OCI-LY1 (cell line): ENCODE results near the gene RPL15.
A peak's percentile ranks its signal among the peaks of the same experiment; 100 is the strongest.

Experiments
- H2AFZ ChIP-seq: fragments of 200-600 bp; sonication (generic), shearing (Covaris generic); 2 replicates; pipeline ENCODE4 v1.6.0; 2014; ENCODE audit warnings: antibody characterized with exemption, mild to moderate bottlenecking, low read length
- H3F3A ChIP-seq: fragments of 200-600 bp; sonication (generic), shearing (Covaris generic); 2 replicates; pipeline ENCODE4 v1.6.0; 2014; ENCODE audit warnings: mild to moderate bottlenecking, antibody characterized with exemption, low read length, moderate library complexity; ENCODE audit not compliant: insufficient read depth
- H3K27ac ChIP-seq: fragments of 200-600 bp; sonication (generic); 2 replicates; pipeline ENCODE4 v1.5.1; 2014; ENCODE audit warnings: low read length, mixed run types, mild to moderate bottlenecking, low read depth; ENCODE audit not compliant: poor library complexity, severe bottlenecking
- H3K27me3 ChIP-seq: fragments of 200-600 bp; sonication (generic); 2 replicates; pipeline ENCODE4 v1.6.0; 2014; ENCODE audit warnings: antibody characterized with exemption, mild to moderate bottlenecking, low read length, moderate library complexity; ENCODE audit not compliant: insufficient read depth
- H3K36me3 ChIP-seq: fragments of 200-600 bp; sonication (generic); 2 replicates; pipeline ENCODE4 v1.6.1; 2014; ENCODE audit warnings: mild to moderate bottlenecking, antibody characterized with exemption, low read length, moderate library complexity, mixed read lengths; ENCODE audit not compliant: insufficient read depth
- H3K4me1 ChIP-seq: fragments of 200-600 bp; sonication (generic); 2 replicates; pipeline ENCODE4 v1.5.1; 2014; ENCODE audit warnings: mild to moderate bottlenecking, low read length, moderate library complexity; ENCODE audit not compliant: insufficient read depth, severe bottlenecking
- H3K4me2 ChIP-seq: fragments of 200-600 bp; sonication (generic), shearing (Covaris generic); 2 replicates; pipeline ENCODE4 v1.6.1; 2014; ENCODE audit warnings: low read length
- H3K4me3 ChIP-seq: fragments of 200-600 bp; sonication (generic); 2 replicates; pipeline ENCODE4 v1.5.1; 2014; ENCODE audit warnings: low read length, low read depth, mild to moderate bottlenecking, mixed read lengths; ENCODE audit not compliant: poor library complexity, severe bottlenecking
- H3K79me2 ChIP-seq: fragments of 200-600 bp; shearing (Covaris generic); 2 replicates; pipeline ENCODE4 v1.6.1; 2016; ENCODE audit warnings: mixed run types, low read length, mixed read lengths; ENCODE audit not compliant: insufficient read depth
- H3K9ac ChIP-seq: fragments of 200-600 bp; sonication (generic), shearing (Covaris generic); 2 replicates; pipeline ENCODE4 v1.6.1; 2014; ENCODE audit warnings: mild to moderate bottlenecking, low read length, mixed read lengths
- H3K9me2 ChIP-seq: fragments of 200-600 bp; sonication (generic), shearing (Covaris generic); 2 replicates; pipeline ENCODE4 v1.6.1; 2014; ENCODE audit warnings: low read depth, mild to moderate bottlenecking, low read length, mixed read lengths
- H3K9me3 ChIP-seq: fragments of 200-600 bp; shearing (Covaris generic); 2 replicates; pipeline ENCODE4 v1.6.1; 2014; ENCODE audit warnings: low read length, mixed read lengths
- H4K20me1 ChIP-seq: fragments of 200-600 bp; sonication (generic), shearing (Covaris generic); 2 replicates; pipeline ENCODE4 v1.6.0; 2016; ENCODE audit warnings: mild to moderate bottlenecking, low read length; ENCODE audit not compliant: insufficient read depth
- CTCF ChIP-seq: fragments of 200-600 bp; sonication (generic), shearing (Covaris generic); IDR thresholded peaks from 2 replicates; pipeline ENCODE4 v1.5.1; 2017; ENCODE audit warnings: mild to moderate bottlenecking, antibody characterized with exemption, low read length, moderate library complexity, mixed read lengths
- EZH2 ChIP-seq: fragments of 200-600 bp; sonication (generic), shearing (Covaris generic); IDR thresholded peaks from 2 replicates; pipeline ENCODE4 v1.8.0; 2017; ENCODE audit warnings: borderline replicate concordance, mixed run types, mild to moderate bottlenecking, antibody characterized with exemption, low read length, moderate library complexity, mixed read lengths

Gene RPL15

GRCh38 chr3:23885210-23885609, 31.7 kb upstream of the RPL15 start:
- no peak overlapping the region for H3K9ac ChIP-seq
- no peak overlapping the region for H3K4me2 ChIP-seq
- no peaks in the 10 kb centered on the region for H3K4me1 ChIP-seq
- no peaks in the 10 kb centered on the region for H3K27me3 ChIP-seq
- 0 out of 2 replicates have a peak, but pooled peaks cover 3% of the 10 kb centered on the region for H3K79me2 ChIP-seq
- no peak overlapping the region for H3K4me3 ChIP-seq
- H2AFZ ChIP-seq: no peak overlapping the region
- H4K20me1 ChIP-seq: peaks cover 5% of the 10 kb centered on the region; the same call in 1 of the 2 replicates
- peaks cover 12% of the 10 kb centered on the region for H3K36me3 ChIP-seq
- no peak overlapping the region for H3K27ac ChIP-seq
- no peaks in the 10 kb centered on the region for H3K9me2 ChIP-seq
- TF ChIP-seq EZH2 (no peak), CTCF (no peak)
- no peaks in the 10 kb centered on the region for H3F3A ChIP-seq
- H3K9me3 ChIP-seq: no peaks in the 10 kb centered on the region

GRCh38 chr3:23886311-23886710, 30.6 kb upstream of the RPL15 start:
- Histone ChIP-seq H3K9me2 (no peaks in the 10 kb centered on the region), H3K4me3 (no peak overlapping the region), H2AFZ (no peak overlapping the region), H3K27me3 (no peaks in the 10 kb centered on the region), H3K27ac (no peak overlapping the region), H3K79me2 (no peaks in the 10 kb centered on the region), H3K4me1 (no peaks in the 10 kb centered on the region), H3K9me3 (no peaks in the 10 kb centered on the region), H3K4me2 (no peak overlapping the region), H3K9ac (no peak overlapping the region), H3K36me3 (peaks cover 19% of the 10 kb centered on the region; the same call in 1 of the 2 replicates), H3F3A (no peaks in the 10 kb centered on the region), H4K20me1 (peaks cover 5% of the 10 kb centered on the region; the same call in 1 of the 2 replicates)
- no peak for TF ChIP-seq CTCF

- Histone ChIP-seq H3K4me2 (no peak overlapping the region), H3K36me3 (peaks cover 37% of the 10 kb centered on the region; the same call in 1 of the 2 replicates)
Observed at GRCh38 chr3:23888617-23889228, 28.2 kb upstream of the RPL15 start.

More at GRCh38 chr3:23888617-23889228, 28.2 kb upstream of the RPL15 start:
- H2AFZ ChIP-seq: no peak overlapping the region
- no peaks in the 10 kb centered on the region for H3K9me2 ChIP-seq
- no peaks in the 10 kb centered on the region for H3K27me3 ChIP-seq
- no peaks in the 10 kb centered on the region for H3K9me3 ChIP-seq
- TF ChIP-seq EZH2 (no peak), CTCF (peak; percentile 84)
- no peaks in the 10 kb centered on the region for H3K4me1 ChIP-seq
- H3K4me3 ChIP-seq: no peak overlapping the region
- H3K27ac ChIP-seq: no peak overlapping the region
- H3F3A ChIP-seq: no peaks in the 10 kb centered on the region
- H3K79me2 ChIP-seq: no peaks in the 10 kb centered on the region
- no peak overlapping the region for H3K9ac ChIP-seq
- peaks cover 5% of the 10 kb centered on the region; the same call in 1 of the 2 replicates for H4K20me1 ChIP-seq
